Liver (tissue), 3 donors: Measurements from ENCODE around the gene KAZN.

Experiments used
- ATF3 ChIP-seq: IDR thresholded peaks from 2 replicates; pipeline ENCODE4 v1.6.1; 2016; ENCODE audit warnings: antibody characterized with exemption
- FOXA2 ChIP-seq: IDR thresholded peaks from 2 replicates; pipeline ENCODE4 v1.6.1; 2016; ENCODE audit warnings: antibody characterized with exemption
- MAX ChIP-seq: IDR thresholded peaks from 2 replicates; pipeline ENCODE4 v1.6.1; 2016; ENCODE audit warnings: antibody characterized with exemption
- RAD21 ChIP-seq, 2 donors: IDR thresholded peaks; 2 replicates each; pipeline ENCODE4 v1.6.1; 2016; ENCODE audit warnings: antibody characterized with exemption in 2 of 2, mild to moderate bottlenecking in 2 of 2
- SP1 ChIP-seq: IDR thresholded peaks from 2 replicates; pipeline ENCODE4 v1.6.1; 2018; ENCODE audit warnings: antibody characterized with exemption, mild to moderate bottlenecking
- TAF1 ChIP-seq: conservative IDR thresholded peaks from 2 replicates; pipeline ENCODE4 v1.6.1; 2016; ENCODE audit warnings: antibody characterized with exemption, mild to moderate bottlenecking
- TF ChIP-seq, protein P1 (sequence below): fragments of 150-350 bp; IDR thresholded peaks from 2 replicates; pipeline ENCODE4 v1.5.1; 2017; ENCODE audit warnings: improper control_type of control experiment, low read depth, low read length; ENCODE audit not compliant: missing input control
- TF ChIP-seq, protein P2 (sequence below): IDR thresholded peaks from 2 replicates; pipeline ENCODE4 v1.6.1; 2016; ENCODE audit warnings: antibody characterized with exemption, mild to moderate bottlenecking
- donor health status: healthy.
- donor health status: healthy.

DNA sequence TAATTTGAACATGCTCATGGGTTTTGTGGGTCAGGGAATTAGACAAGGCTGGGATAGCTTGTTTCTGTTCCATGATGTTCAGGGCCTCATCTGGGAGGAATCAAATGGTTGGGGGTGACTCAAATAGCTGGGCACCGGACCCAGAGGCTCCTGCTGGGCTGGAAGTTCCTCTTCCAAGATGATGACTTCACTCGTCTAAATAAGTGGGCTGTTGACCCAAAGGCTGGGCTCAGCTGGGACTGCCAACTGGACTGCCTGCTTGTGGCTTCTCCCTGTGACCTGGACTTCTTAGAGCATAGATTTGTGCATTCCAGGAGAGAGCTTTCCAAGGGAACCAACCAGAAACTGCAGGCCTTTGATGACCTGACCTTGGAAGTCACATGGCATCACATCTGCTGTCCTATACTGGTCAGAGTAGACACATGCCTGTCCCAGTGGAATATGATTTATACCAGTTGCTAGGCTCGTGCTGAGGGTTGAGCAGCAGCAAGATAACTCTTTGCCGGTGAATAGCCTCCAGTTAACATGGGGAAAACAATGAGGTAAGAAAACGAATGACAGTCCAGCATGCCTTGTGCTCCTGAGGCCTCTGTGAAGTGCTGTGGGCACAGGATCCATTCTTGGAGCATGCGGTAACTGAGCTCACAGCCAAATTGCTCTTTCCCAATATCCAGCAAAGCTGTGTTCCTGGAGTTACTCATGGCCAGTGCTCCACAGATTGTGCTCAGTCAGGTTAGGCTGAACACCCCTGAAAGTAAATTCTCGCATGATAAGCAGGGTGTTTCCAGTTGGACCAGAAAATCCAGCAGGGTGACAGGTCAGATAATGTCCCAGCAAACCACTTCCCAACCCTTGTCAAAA is 282.2 kb downstream of the KAZN start:
- TF ChIP-seq, protein P1, sequence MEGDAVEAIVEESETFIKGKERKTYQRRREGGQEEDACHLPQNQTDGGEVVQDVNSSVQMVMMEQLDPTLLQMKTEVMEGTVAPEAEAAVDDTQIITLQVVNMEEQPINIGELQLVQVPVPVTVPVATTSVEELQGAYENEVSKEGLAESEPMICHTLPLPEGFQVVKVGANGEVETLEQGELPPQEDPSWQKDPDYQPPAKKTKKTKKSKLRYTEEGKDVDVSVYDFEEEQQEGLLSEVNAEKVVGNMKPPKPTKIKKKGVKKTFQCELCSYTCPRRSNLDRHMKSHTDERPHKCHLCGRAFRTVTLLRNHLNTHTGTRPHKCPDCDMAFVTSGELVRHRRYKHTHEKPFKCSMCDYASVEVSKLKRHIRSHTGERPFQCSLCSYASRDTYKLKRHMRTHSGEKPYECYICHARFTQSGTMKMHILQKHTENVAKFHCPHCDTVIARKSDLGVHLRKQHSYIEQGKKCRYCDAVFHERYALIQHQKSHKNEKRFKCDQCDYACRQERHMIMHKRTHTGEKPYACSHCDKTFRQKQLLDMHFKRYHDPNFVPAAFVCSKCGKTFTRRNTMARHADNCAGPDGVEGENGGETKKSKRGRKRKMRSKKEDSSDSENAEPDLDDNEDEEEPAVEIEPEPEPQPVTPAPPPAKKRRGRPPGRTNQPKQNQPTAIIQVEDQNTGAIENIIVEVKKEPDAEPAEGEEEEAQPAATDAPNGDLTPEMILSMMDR: no peak
- TF ChIP-seq TAF1: no peak
- no peak for TF ChIP-seq SP1
- no peak for TF ChIP-seq FOXA2
- TF ChIP-seq, protein P2, sequence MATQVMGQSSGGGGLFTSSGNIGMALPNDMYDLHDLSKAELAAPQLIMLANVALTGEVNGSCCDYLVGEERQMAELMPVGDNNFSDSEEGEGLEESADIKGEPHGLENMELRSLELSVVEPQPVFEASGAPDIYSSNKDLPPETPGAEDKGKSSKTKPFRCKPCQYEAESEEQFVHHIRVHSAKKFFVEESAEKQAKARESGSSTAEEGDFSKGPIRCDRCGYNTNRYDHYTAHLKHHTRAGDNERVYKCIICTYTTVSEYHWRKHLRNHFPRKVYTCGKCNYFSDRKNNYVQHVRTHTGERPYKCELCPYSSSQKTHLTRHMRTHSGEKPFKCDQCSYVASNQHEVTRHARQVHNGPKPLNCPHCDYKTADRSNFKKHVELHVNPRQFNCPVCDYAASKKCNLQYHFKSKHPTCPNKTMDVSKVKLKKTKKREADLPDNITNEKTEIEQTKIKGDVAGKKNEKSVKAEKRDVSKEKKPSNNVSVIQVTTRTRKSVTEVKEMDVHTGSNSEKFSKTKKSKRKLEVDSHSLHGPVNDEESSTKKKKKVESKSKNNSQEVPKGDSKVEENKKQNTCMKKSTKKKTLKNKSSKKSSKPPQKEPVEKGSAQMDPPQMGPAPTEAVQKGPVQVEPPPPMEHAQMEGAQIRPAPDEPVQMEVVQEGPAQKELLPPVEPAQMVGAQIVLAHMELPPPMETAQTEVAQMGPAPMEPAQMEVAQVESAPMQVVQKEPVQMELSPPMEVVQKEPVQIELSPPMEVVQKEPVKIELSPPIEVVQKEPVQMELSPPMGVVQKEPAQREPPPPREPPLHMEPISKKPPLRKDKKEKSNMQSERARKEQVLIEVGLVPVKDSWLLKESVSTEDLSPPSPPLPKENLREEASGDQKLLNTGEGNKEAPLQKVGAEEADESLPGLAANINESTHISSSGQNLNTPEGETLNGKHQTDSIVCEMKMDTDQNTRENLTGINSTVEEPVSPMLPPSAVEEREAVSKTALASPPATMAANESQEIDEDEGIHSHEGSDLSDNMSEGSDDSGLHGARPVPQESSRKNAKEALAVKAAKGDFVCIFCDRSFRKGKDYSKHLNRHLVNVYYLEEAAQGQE: no peak
- TF ChIP-seq ATF3: no peak
- no peak for TF ChIP-seq MAX
- TF ChIP-seq RAD21 (IDR thresholded peaks at IDR 0.05): no peak
